RWPE1 (cell line): ENCODE results near the gene FAM89B.
A peak's percentile ranks its signal among the peaks of the same experiment; 100 is the strongest.

Experiments used
- CTCF ChIA-PET: fragments of 350-600 bp; sonication (Branson Sonifier 250); formaldehyde crosslinking; extraction: SDS; loops from one replicate; lab custom pipeline; 2021; lab: Yijun Ruan, JAX
- POLR2A ChIA-PET: fragments of 400-600 bp; formaldehyde crosslinking; extraction: SDS; loops from one replicate; lab custom pipeline; 2020; ENCODE audit warnings: antibody characterized with exemption; ENCODE audit not compliant: low non-redundant PET; lab: Yijun Ruan, JAX
- DNase-seq: peaks from one replicate; pipeline ENCODE4 v3.0.0; 2012; ENCODE audit warnings: low spot score
- H3K27ac ChIP-seq: fragments of 450-650 bp; 2 replicates; pipeline ENCODE4 v1.5.1; 2017
- TF ChIP-seq, protein P1 (sequence below): fragments of 450-650 bp; conservative IDR thresholded peaks from 2 replicates; pipeline ENCODE4 v1.5.1; 2017; ENCODE audit warnings: low read depth, mild to moderate bottlenecking

Gene FAM89B

DNA sequence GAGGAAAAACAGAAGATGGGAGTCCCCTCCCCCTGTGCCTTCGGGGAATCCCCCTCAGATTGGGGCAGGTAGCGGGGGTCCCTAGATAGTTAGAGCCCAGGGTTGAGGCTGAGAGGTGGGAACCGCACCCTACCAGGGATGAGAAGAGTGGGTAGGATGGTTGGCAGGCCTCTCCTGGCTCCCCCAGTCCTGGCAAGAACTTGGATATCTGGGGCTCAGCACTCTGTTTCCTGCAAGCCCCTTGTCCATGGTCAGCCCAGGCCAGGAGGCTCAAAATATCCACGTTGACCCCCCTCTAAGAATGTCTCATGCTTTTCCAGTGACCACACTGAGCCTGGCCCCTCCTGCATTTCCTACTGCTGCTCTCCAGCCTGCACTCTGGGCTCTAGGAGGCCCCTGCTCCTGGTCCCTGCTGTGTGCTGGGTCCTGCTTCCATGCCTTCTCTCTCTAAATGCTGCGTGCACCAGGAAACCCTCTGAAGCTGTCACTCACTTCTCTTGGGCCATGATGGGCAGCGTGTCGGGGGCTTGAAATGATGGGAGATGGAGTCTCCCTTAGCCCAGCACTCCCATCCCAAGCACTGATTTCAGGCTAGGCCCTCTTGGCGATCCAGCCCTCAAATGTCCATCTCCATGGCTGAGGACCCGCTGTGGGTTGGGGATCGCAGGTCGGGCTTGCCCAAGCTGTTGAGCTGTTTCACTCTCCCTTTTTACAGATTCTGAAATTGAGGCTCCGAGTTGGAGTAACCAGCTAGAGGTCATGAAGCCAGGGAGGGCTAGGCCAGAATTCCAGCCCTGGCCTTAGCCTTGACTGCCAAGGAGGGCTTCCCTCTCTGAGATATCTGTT is 39.6 kb downstream of the FAM89B start:
- peak overlapping the region; percentile 93 for H3K27ac ChIP-seq
- TF ChIP-seq, protein P1, sequence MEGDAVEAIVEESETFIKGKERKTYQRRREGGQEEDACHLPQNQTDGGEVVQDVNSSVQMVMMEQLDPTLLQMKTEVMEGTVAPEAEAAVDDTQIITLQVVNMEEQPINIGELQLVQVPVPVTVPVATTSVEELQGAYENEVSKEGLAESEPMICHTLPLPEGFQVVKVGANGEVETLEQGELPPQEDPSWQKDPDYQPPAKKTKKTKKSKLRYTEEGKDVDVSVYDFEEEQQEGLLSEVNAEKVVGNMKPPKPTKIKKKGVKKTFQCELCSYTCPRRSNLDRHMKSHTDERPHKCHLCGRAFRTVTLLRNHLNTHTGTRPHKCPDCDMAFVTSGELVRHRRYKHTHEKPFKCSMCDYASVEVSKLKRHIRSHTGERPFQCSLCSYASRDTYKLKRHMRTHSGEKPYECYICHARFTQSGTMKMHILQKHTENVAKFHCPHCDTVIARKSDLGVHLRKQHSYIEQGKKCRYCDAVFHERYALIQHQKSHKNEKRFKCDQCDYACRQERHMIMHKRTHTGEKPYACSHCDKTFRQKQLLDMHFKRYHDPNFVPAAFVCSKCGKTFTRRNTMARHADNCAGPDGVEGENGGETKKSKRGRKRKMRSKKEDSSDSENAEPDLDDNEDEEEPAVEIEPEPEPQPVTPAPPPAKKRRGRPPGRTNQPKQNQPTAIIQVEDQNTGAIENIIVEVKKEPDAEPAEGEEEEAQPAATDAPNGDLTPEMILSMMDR = no peak
- ChIA-PET POLR2A (interaction anchor here (1.1 kb wide), 1 partner anchor 72 kb away, joined by 4 read pairs; no protein-coding TSS in a partner anchor), CTCF (interaction anchor here (0.6 kb wide), 2 partner anchors 45 to 86 kb away, joined by 3 to 4 read pairs; no protein-coding TSS in a partner anchor)
- DNase-seq = no peak

DNA sequence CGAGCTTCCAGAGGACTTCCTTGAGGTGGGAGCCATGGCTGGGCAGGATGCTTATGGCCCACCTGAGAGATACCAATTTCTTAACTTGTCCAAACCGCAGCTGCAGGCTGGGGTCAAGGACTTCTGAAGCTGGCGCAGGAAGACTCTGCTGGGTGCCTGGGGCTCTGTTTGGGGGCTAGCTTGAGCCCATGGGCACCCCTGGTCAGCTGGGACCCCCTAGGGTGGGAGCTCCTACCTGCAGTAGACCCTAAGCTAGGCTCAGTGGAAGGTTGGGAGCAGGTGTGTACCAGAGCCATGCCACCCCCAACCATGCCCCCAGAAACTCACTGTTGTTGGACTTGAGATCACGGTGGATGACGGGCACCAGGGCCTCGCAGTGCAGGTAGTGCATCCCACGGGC is 40.4 kb downstream of the FAM89B start:
- TF ChIP-seq, protein P1 = no peak
- no peak for DNase-seq
- peak overlapping the region; percentile 93 for H3K27ac ChIP-seq
- ChIA-PET CTCF (interaction anchor here (0.6 kb wide), 2 partner anchors 44 to 87 kb away, joined by 3 to 4 read pairs; no protein-coding TSS in a partner anchor), POLR2A (interaction anchor here (0.9 to 1.1 kb wide), 3 partner anchors 19 to 73 kb away, joined by 3 to 4 read pairs (median 3); no protein-coding TSS in a partner anchor)

DNA sequence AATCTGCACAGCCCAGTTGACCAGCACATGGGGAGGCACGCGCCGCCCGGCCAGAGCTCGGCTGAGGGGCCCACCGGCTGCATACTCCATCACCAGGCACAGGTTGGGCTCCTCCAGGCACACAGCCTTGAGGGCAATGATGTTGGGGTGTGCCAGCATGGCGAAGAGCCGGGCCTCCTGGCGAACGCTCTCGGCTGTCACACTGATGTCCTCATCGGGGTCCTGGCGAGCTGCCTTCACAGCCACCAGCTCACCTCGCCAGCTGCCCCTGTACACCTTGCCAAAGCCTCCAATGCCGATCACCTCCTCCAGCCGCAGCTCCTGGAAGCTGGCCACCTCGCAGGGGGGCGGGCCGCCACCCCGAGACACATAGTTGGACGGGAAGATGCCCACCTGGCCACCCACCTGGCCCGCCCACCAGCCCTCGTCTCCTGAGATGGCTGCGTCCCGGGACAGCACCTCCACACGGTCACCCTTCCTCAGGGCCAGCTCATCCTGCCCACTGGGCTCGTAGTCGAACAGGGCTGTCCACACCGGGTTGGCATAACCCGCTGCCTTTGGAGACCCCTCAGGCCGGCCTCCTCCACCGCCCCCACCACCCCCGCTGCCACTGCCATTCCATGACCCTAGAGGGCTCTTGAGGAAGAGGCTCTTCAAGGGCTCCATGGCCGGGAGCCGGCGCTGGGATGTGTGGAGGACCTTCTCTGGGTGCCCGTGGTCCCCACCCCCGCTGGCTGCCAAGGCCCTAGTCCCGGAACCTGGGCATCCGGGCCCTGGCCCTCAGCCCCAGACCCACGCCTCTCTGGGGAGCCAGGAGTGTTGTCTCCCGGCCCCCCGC is 41.0 kb downstream of the FAM89B start:
- ChIA-PET POLR2A (interaction anchor here (0.9 to 1.1 kb wide), 3 partner anchors 20 to 73 kb away, joined by 3 to 4 read pairs (median 3); no protein-coding TSS in a partner anchor), CTCF (interaction anchor here (0.6 kb wide), 3 partner anchors 43 to 962 kb away, joined by 3 to 4 read pairs (median 4); partner anchors contain the start of gene RELA)
- TF ChIP-seq, protein P1 = no peak
- DNase-seq = no peak
- H3K27ac ChIP-seq = peak overlapping the region; percentile 93

DNA sequence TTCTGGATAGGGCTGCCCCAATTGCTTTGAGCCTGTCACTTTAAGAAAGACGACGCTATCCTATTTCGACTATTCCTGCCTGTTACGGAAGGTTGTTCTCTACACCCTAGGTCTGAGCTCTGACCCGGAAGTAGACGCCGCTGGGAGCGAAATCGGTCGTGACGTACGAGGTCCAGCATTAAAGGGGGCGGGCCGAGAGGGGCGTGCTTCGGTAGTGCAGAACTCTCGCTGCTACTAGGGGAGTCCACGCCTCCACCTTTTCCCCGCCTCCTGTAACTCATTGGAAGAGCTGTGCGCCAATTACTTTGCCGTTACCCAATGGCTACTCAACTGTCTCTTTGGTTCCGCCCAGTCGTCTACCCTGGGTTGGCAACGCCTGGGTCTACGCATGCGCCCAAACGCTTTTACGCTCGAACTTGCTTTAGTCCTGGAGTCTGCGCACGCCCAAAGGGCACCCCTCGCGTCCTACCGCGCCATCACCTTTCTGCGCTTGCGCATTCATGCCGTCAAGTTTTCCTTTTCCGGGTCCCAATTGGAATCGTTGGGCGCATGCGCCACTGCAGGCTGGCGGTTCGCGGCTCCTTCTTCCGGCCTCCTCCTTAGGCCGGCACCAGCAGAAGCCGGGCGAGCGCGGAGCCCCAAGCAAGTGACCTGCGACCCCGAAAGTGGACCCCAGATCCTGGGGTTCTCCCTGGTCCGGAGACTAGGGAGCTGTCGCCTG is 43.1 kb downstream of the FAM89B start, which contains the start of gene PCNX3:
PCNX3 (plus strand) TSS at position 548 of the 721 bp plus-strand sequence. CDS start 536 bp downstream, outside the sequence.
- POLR2A ChIA-PET = interaction anchor here (0.9 to 1.6 kb wide), 3 partner anchors 40 to 97 kb away, joined by 3 to 8 read pairs (median 4); partner anchors contain the start of gene EHBP1L1
- H3K27ac ChIP-seq = peak within 1 kb of the TSS; percentile 93
- peak; percentile 100 for DNase-seq
- CTCF ChIA-PET = interaction anchor here (0.6 to 1.9 kb wide), 3 partner anchors 16 to 75 kb away, joined by 3 to 6 read pairs (median 3); no protein-coding TSS in a partner anchor
- TF ChIP-seq, protein P1 = no peak

DNA sequence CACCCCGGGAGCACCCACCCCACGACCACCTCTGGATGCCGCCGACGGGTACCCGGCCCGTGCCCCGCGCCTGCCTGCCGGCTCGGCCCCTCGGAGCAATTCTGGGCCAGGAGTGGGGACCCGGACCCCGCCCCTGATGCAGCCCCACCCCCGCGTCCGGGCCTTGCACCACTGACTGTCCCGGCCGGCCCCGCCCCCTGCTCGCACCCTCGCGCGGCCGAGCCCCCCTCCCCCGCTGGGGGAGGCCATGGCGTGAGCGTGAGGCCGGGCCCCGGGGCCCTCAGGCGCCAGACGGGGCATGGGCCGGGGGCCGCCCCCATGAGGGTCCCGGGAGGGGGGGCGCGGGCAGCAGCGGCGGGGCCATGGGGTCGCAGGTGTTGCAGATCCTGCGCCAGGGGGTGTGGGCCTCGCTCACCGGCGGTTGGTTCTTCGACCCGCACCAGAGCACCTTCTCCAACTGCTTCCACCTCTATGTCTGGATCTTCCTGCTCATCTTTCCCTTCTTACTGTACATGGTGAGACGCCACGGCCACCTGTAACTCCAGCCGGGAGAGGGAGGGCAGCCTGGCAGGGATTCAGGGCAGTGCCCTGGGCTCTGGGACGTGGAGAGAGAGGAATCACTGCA is 43.7 kb downstream of the FAM89B start:
- ChIA-PET POLR2A (interaction anchor here (1.3 kb wide), 1 partner anchor 97 kb away, joined by 4 read pairs; no protein-coding TSS in a partner anchor), CTCF (interaction anchor here (1.9 kb wide), 1 partner anchor 75 kb away, joined by 6 read pairs; no protein-coding TSS in a partner anchor)
- TF ChIP-seq, protein P1 = no peak
- no peak for DNase-seq
- H3K27ac ChIP-seq = peak overlapping the region; percentile 93
